ENCODE data around the gene GRIA1. TPM values are rescaled to one million over a fixed set of nuclear protein-coding genes. Genes with fewer than 3 reads are reported as not detected.

Gene GRIA1
- total RNA-seq, 1 experiment from 2014 or later: not detected

- Histone ChIP-seq H3K4me3 (ENCODE audit: low read depth in 2 of 2, low read length in 2 of 2) (no peak overlapping the region), H3K36me3 (ENCODE audit: control insufficient read depth, insufficient read depth, low read length) (no peaks in the 10 kb centered on the region), H3K27ac (ENCODE audit: low read length) (no peak overlapping the region), H3K9me3 (ENCODE audit: control insufficient read depth, insufficient read depth, low read depth, low read length) (no peaks in the 10 kb centered on the region), H3K4me1 (ENCODE audit: control insufficient read depth, insufficient read depth, low read length) (no peaks in the 10 kb centered on the region), H3K27me3 (ENCODE audit: control insufficient read depth, insufficient read depth, low read length) (no peaks in the 10 kb centered on the region)
- intact Hi-C loops (cut with micrococcal nuclease; ENCODE audit: unreplicated experiment): no loop called here
- no peak for DNase-seq (ENCODE audit: low read depth, low spot score)
- ATAC-seq: no peak
- ChIA-PET POLR2A (no interaction called here), CTCF (no interaction called here)
- TF ChIP-seq CTCF (IDR thresholded peaks at IDR 0.05) (no peak), REST (IDR thresholded peaks at IDR 0.05; ENCODE audit: insufficient read depth in 1 of 2, low read depth in 2 of 2, low read length in 1 of 2) (no peak), SIN3A (IDR thresholded peaks at IDR 0.05; ENCODE audit: borderline replicate concordance, insufficient read depth, low read depth, low read length) (no peak), TCF7L2 (IDR thresholded peaks at IDR 0.05; ENCODE audit: low read depth, low read length) (no peak)
- in situ Hi-C loops (cut with HindIII; ENCODE audit: low pct_unique_long_range_greater_than_20kb, low sequenced_read_pairs): no loop called here
- BruUV-seq (replicated peaks): no TSS peak
Measured at GRCh38 chr5:153658149-153658548, 167.7 kb downstream of the GRIA1 start.

- Histone ChIP-seq H3K4me1 (ENCODE audit: control insufficient read depth, insufficient read depth, low read length) (no peaks in the 10 kb centered on the region), H3K4me3 (ENCODE audit: low read depth in 2 of 2, low read length in 2 of 2) (no peak overlapping the region), H3K9me3 (ENCODE audit: control insufficient read depth, insufficient read depth, low read depth, low read length) (no peaks in the 10 kb centered on the region), H3K36me3 (ENCODE audit: control insufficient read depth, insufficient read depth, low read length) (no peaks in the 10 kb centered on the region), H3K27me3 (ENCODE audit: control insufficient read depth, insufficient read depth, low read length) (no peaks in the 10 kb centered on the region), H3K27ac (ENCODE audit: low read length) (no peak overlapping the region)
- no TSS peak for BruUV-seq (replicated peaks)
- intact Hi-C loops (cut with micrococcal nuclease; ENCODE audit: unreplicated experiment): no loop called here
- ChIA-PET POLR2A (no interaction called here), CTCF (no interaction called here)
- in situ Hi-C loops (cut with HindIII; ENCODE audit: low pct_unique_long_range_greater_than_20kb, low sequenced_read_pairs): no loop called here
- TF ChIP-seq REST (IDR thresholded peaks at IDR 0.05; ENCODE audit: insufficient read depth in 1 of 2, low read depth in 2 of 2, low read length in 1 of 2) (no peak), POLR2AphosphoS5 (IDR thresholded peaks at IDR 0.05; ENCODE audit: low read depth, low read length) (no peak), TCF7L2 (IDR thresholded peaks at IDR 0.05; ENCODE audit: low read depth, low read length) (no peak), CTCF (IDR thresholded peaks at IDR 0.05) (no peak), SIN3A (IDR thresholded peaks at IDR 0.05; ENCODE audit: borderline replicate concordance, insufficient read depth, low read depth, low read length) (no peak)
- ATAC-seq (no peak), DNase-seq (ENCODE audit: low read depth, low spot score) (no peak)
Measured at GRCh38 chr5:153658606-153659005, 168.1 kb downstream of the GRIA1 start.
